PC-3 (cell line): Measurements from ENCODE around the gene SLC25A12. TPM values are rescaled to one million over a fixed set of nuclear protein-coding genes. Genes with fewer than 3 reads are reported as not detected.
A peak's percentile ranks its signal among the peaks of the same experiment; 100 is the strongest.

ENCODE experiments used
- ATAC-seq: fragments of 200-7000 bp; cut with Tn5 transposase; 2 replicates; pipeline ENCODE4 v1.9.1; 2020; ENCODE audit warnings: mild to moderate bottlenecking, moderate library complexity
- BruUV-seq: library from RNA; stranded (reverse); fragments of 400-500 nt; replicated peaks from 2 replicates; lab custom pipeline; 2021; lab: Mats Ljungman, UMichigan
- CTCF ChIA-PET: fragments of 300-600 bp; sonication (Branson Sonifier 250); formaldehyde crosslinking; loops from one replicate; lab custom pipeline; 2022; ENCODE audit warnings: antibody characterized with exemption; lab: Charles Lee
- POLR2A ChIA-PET: fragments of 300-600 bp; sonication (Branson Sonifier 250); formaldehyde crosslinking; loops from one replicate; lab custom pipeline; 2022; ENCODE audit warnings: antibody characterized with exemption; ENCODE audit not compliant: unreplicated experiment; lab: Charles Lee
- DNase-seq: peaks from one replicate; pipeline ENCODE4 v3.0.0-alpha.2; 2015
- H2AFZ ChIP-seq: fragments of 300-600 bp; sonication (generic); 2 replicates; pipeline ENCODE4 v1.6.0; 2016; ENCODE audit warnings: antibody characterized with exemption, low read length
- H3F3A ChIP-seq: fragments of 300-600 bp; sonication (generic); one replicate; pipeline ENCODE4 v1.6.0; 2017; ENCODE audit warnings: antibody characterized with exemption, low read length, control low read depth, mild to moderate bottlenecking; ENCODE audit not compliant: unreplicated experiment
- H3K27ac ChIP-seq: fragments of 300-600 bp; sonication (generic); 2 replicates; pipeline ENCODE4 v1.5.1; 2016; ENCODE audit warnings: mild to moderate bottlenecking, low read length
- H3K27me3 ChIP-seq: fragments of 300-600 bp; sonication (generic); 2 replicates; pipeline ENCODE4 v1.6.1; 2016; ENCODE audit warnings: low read length, mixed read lengths
- H3K36me3 ChIP-seq: fragments of 300-600 bp; sonication (generic); 2 replicates; pipeline ENCODE4 v1.6.1; 2016; ENCODE audit warnings: low read depth, mixed run types, low read length, mixed read lengths
- H3K4me1 ChIP-seq: fragments of 300-600 bp; sonication (generic); 2 replicates; pipeline ENCODE4 v1.5.1; 2016; ENCODE audit warnings: low read length; ENCODE audit not compliant: insufficient read depth
- H3K4me2 ChIP-seq: fragments of 300-600 bp; sonication (generic); 2 replicates; pipeline ENCODE4 v1.6.0; 2016; ENCODE audit warnings: low read length
- H3K4me3 ChIP-seq: fragments of 300-600 bp; sonication (generic); 2 replicates; pipeline ENCODE4 v1.5.1; 2016; ENCODE audit warnings: mild to moderate bottlenecking, low read length, mixed read lengths
- H3K79me2 ChIP-seq: fragments of 300-600 bp; sonication (generic); 2 replicates; pipeline ENCODE4 v1.6.1; 2017; ENCODE audit warnings: low read length, mixed read lengths
- H3K9ac ChIP-seq: fragments of 300-600 bp; sonication (generic); 2 replicates; pipeline ENCODE4 v1.6.0; 2016; ENCODE audit warnings: mild to moderate bottlenecking, low read length
- H3K9me2 ChIP-seq: fragments of 300-600 bp; sonication (generic); replicated peaks from 2 replicates; pipeline ENCODE4 v1.6.1; 2016; ENCODE audit warnings: mixed run types, low read length, mixed read lengths
- H3K9me3 ChIP-seq: fragments of 300-600 bp; sonication (generic); 2 replicates; pipeline ENCODE4 v1.6.1; 2016; ENCODE audit warnings: low read length, mixed read lengths
- H4K20me1 ChIP-seq: fragments of 300-600 bp; sonication (generic); 2 replicates; pipeline ENCODE4 v1.6.1; 2016; ENCODE audit warnings: low read length, mixed read lengths
- EZH2 ChIP-seq: fragments of 300-600 bp; sonication (generic); IDR thresholded peaks from one replicate; pipeline ENCODE4 v1.6.1; 2017; ENCODE audit warnings: antibody characterized with exemption, mild to moderate bottlenecking, low read length; ENCODE audit not compliant: unreplicated experiment
- EZH2phosphoT487 ChIP-seq: fragments of 300-600 bp; sonication (generic); IDR thresholded peaks from 2 replicates; pipeline ENCODE4 v1.6.1; 2018; ENCODE audit warnings: mild to moderate bottlenecking, antibody characterized with exemption, low read length, borderline replicate concordance
- intact Hi-C: fragments of 100-400 bp; cut with micrococcal nuclease; formaldehyde crosslinking; loops from 2 replicates; pipeline ENCODE4 v1.9.0; 2023
- total RNA-seq: library from RNA; depleted of rRNA; stranded (reverse); fragments of >200 nt; gene quantifications from 2 replicates; pipeline ENCODE4 v1.2.3, GENCODE V29; 2014
- TF ChIP-seq, protein P1 (sequence below): fragments of 300-600 bp; sonication (generic); conservative IDR thresholded peaks from 2 replicates; pipeline ENCODE4 v1.5.1; 2017; ENCODE audit warnings: antibody characterized with exemption, low read depth, mild to moderate bottlenecking, low read length

SLC25A12 gene
- total RNA-seq, 1 experiment from 2014 or later = 18.4 TPM

DNA sequence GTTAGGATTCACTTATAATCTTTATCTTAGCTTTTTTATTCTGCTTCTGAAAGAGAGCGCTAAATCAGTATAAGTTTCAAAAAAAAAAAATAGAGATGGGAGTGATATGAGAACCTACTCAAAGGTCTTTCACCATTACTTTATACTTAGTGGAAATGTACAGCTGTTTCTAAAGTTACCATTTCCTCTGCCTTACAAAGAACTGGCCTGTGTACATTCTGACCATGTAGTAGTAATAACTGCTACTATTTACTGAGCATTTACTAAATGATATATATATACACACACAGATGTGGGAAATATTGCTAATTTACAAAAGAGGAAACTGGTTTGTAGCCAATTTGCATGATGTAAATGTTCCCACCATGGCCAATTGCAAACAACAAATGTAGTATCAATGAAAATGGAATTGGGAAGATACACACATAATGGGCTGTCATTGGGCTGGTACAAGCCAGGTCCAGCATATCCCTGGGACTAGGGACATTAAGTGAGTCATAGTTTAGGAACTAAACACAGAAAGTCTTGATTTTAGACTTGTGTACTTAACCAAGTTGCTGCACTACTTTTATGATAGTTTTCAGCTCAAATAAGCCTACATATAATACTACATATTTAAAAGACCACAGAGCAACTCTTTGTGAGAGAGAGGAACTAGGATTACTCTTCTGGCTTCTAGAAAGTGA lies 139.6 kb downstream of the SLC25A12 start:
- Histone ChIP-seq H3K9me2 (no peaks in the 10 kb centered on the region), H3K4me2 (no peak overlapping the region), H3K4me1 (no peaks in the 10 kb centered on the region), H3F3A (no peaks in the 10 kb centered on the region), H3K27ac (no peak overlapping the region), H2AFZ (no peak overlapping the region), H3K9ac (no peak overlapping the region), H3K9me3 (no peaks in the 10 kb centered on the region), H3K36me3 (peaks cover 10% of the 10 kb centered on the region; the same call in 1 of the 2 replicates), H3K27me3 (no peaks in the 10 kb centered on the region), H3K4me3 (no peak overlapping the region), H3K79me2 (no peaks in the 10 kb centered on the region), H4K20me1 (no peaks in the 10 kb centered on the region)
- TF ChIP-seq EZH2phosphoT487 = no peak
- TF ChIP-seq, protein P1, sequence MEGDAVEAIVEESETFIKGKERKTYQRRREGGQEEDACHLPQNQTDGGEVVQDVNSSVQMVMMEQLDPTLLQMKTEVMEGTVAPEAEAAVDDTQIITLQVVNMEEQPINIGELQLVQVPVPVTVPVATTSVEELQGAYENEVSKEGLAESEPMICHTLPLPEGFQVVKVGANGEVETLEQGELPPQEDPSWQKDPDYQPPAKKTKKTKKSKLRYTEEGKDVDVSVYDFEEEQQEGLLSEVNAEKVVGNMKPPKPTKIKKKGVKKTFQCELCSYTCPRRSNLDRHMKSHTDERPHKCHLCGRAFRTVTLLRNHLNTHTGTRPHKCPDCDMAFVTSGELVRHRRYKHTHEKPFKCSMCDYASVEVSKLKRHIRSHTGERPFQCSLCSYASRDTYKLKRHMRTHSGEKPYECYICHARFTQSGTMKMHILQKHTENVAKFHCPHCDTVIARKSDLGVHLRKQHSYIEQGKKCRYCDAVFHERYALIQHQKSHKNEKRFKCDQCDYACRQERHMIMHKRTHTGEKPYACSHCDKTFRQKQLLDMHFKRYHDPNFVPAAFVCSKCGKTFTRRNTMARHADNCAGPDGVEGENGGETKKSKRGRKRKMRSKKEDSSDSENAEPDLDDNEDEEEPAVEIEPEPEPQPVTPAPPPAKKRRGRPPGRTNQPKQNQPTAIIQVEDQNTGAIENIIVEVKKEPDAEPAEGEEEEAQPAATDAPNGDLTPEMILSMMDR = no peak
- TF ChIP-seq EZH2 = no peak
- no TSS peak for BruUV-seq
- intact Hi-C loops = no loop called here
- ChIA-PET POLR2A (no interaction called here), CTCF (interaction anchor here (0.7 kb wide), 1 partner anchor 71 kb away, joined by 3 read pairs; no protein-coding TSS in a partner anchor)
- peak; percentile 30 for DNase-seq
- ATAC-seq = peak; percentile 81

DNA sequence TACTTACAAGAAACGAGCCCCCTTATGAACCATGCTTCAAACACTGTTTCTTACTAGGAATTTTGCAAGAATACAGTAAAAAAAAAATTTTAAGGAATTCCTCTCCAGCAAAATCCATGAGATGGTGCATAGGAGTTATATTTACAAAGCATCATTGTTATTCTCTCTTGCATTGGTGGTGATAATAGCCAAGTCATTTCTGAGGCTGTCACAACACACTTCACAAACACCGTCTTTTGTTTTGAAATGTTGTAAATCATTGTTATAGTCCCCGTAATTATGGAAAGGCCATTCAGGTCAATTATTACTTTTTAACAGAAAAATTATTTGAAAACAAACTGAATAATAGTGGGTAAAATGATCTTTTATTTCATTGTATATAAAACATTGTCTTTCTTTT lies 146.7 kb downstream of the SLC25A12 start:
- ATAC-seq (no peak), DNase-seq (no peak)
- no peak overlapping the region for H3K27ac ChIP-seq
- no peak overlapping the region for H3K4me3 ChIP-seq
- POLR2A ChIA-PET = no interaction called here
- CTCF ChIA-PET = no interaction called here
- no peak overlapping the region for H3K4me2 ChIP-seq
- no peaks in the 10 kb centered on the region for H4K20me1 ChIP-seq
- H3K9me3 ChIP-seq = no peaks in the 10 kb centered on the region
- H3K79me2 ChIP-seq = no peaks in the 10 kb centered on the region
- H3F3A ChIP-seq = no peaks in the 10 kb centered on the region
- H3K9me2 ChIP-seq = no peaks in the 10 kb centered on the region
- H3K4me1 ChIP-seq = no peaks in the 10 kb centered on the region
- TF ChIP-seq EZH2 (no peak), EZH2phosphoT487 (no peak)
- TF ChIP-seq, protein P1 = no peak
- BruUV-seq = no TSS peak
- no peak overlapping the region for H3K9ac ChIP-seq
- H2AFZ ChIP-seq = no peak overlapping the region
- no peaks in the 10 kb centered on the region for H3K27me3 ChIP-seq
- H3K36me3 ChIP-seq = peaks cover 41% of the 10 kb centered on the region
- intact Hi-C loops = no loop called here

DNA sequence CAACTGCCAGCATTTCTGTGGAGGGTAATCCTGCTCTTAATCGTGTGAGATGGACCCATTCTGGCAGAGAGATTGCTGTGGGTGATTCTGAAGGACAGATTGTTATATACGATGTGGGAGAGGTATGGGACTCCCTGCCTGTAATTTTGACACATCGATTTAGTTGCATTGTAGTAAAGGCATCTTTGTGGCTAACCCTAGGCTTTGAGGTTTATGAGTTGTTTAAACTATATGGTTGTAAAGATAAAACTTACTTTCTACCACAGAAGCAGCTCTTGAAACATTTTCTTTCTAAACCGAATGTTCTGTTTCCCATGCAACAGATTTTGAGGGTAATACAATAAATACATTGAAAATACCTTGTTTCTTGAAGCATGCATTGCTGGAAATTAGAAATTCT lies 148.2 kb downstream of the SLC25A12 start:
- Histone ChIP-seq H4K20me1 (no peaks in the 10 kb centered on the region), H3K4me2 (no peak overlapping the region), H3K9ac (no peak overlapping the region), H3K36me3 (peaks cover 37% of the 10 kb centered on the region), H3K4me1 (no peaks in the 10 kb centered on the region), H3K9me3 (no peaks in the 10 kb centered on the region), H3K79me2 (no peaks in the 10 kb centered on the region), H2AFZ (no peak overlapping the region), H3K27me3 (no peaks in the 10 kb centered on the region), H3F3A (no peaks in the 10 kb centered on the region), H3K27ac (no peak overlapping the region), H3K4me3 (no peak overlapping the region), H3K9me2 (no peaks in the 10 kb centered on the region)
- TF ChIP-seq, protein P1 = no peak
- TF ChIP-seq EZH2 (no peak), EZH2phosphoT487 (no peak)
- ChIA-PET CTCF (no interaction called here), POLR2A (no interaction called here)
- no TSS peak for BruUV-seq
- DNase-seq (no peak), ATAC-seq (no peak)
- intact Hi-C loops = no loop called here
